Skeletal muscle satellite cell (primary cell): Measurements from ENCODE around the gene TM6SF1.
"Not testable (repeated sequence)": the region's sequence is repeated elsewhere in the genome, so short reads cannot be mapped to it uniquely, and the experiment has no call there.

Experiments used
- H3K27me3 ChIP-seq: 2 replicates; pipeline ENCODE4 v1.7.0; 2013; ENCODE audit warnings: low read length; ENCODE audit not compliant: control insufficient read depth, insufficient read depth
- H3K36me3 ChIP-seq: 2 replicates; pipeline ENCODE4 v1.7.0; 2013; ENCODE audit warnings: mild to moderate bottlenecking, control low read depth, low read length; ENCODE audit not compliant: insufficient read depth
- H3K4me1 ChIP-seq: 2 replicates; pipeline ENCODE4 v1.7.0; 2013; ENCODE audit warnings: low read length; ENCODE audit not compliant: control insufficient read depth, insufficient read depth
- H3K4me2 ChIP-seq: 2 replicates; pipeline ENCODE4 v1.7.0; 2013; ENCODE audit warnings: mild to moderate bottlenecking, low read length
- H3K4me3 ChIP-seq: 2 replicates; pipeline ENCODE4 v1.7.0; 2013; ENCODE audit warnings: low read length
- H3K9ac ChIP-seq: 2 replicates; pipeline ENCODE4 v1.7.0; 2013; ENCODE audit warnings: mild to moderate bottlenecking, low read depth, low read length, moderate library complexity
- H3K9me3 ChIP-seq: replicated peaks from 2 replicates; pipeline ENCODE4 v1.7.0; 2013; ENCODE audit warnings: mild to moderate bottlenecking, control low read depth, low read length

TM6SF1 gene

DNA sequence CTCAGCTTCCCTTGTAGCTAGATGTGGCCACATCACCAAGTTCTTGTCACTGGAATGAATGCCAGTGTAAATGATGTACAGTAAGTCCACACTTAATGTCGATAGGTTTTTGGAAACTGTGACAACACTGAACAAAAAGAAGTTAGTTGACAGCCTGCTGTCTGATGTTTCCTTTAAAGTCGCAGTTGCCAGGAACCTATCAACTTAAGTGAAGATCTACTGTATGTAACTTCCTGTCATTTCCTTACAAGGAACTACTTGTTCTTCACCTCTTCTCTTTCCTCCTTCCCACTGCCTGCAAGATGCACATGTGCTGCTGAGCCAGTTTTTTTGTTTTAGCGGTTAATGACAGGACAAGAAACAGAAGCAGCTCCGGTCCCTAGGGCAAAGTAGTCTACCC, 55.6 kb downstream of the TM6SF1 start:
- Histone ChIP-seq H3K4me1 (peaks cover 16% of the 10 kb centered on the region), H3K36me3 (no peaks in the 10 kb centered on the region), H3K9ac (no peak overlapping the region), H3K4me2 (no peak overlapping the region), H3K4me3 (no peak overlapping the region), H3K9me3 (no peaks in the 10 kb centered on the region), H3K27me3 (no peaks in the 10 kb centered on the region)

DNA sequence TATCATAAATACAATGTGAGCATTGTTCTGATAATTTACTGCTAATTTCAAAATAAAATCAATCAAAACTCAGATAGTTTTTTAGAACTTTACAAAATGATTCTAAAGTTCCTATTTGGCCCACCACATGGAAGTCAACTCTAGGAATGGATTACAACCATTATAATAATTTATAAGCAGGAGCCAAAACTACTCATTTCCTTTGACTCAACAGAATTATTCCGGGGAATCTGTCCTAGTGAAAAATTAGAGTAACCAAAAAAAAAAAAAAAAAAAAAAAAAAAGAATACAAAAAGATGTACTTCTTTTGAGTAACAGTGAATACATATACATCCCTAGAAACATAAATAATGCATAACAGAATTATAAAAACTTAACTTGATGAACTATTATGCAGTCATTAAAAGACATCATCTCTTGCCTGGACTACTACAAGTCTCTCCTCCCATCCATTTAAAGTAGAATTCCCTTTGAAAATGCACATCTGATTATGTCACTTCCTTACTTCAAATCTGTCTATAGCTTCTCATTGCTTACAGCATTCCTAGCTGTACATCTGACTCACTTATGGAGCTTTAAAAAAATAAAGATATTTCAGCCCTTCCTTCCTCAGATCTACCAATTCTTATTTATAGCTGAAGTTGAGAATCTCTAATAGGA, 56.8 kb downstream of the TM6SF1 start:
- Histone ChIP-seq H3K4me3 (no peak overlapping the region), H3K4me1 (peaks cover 16% of the 10 kb centered on the region), H3K27me3 (no peaks in the 10 kb centered on the region), H3K36me3 (no peaks in the 10 kb centered on the region), H3K4me2 (peak overlapping the region; percentile 15), H3K9ac (no peak overlapping the region), H3K9me3 (no peaks in the 10 kb centered on the region)

DNA sequence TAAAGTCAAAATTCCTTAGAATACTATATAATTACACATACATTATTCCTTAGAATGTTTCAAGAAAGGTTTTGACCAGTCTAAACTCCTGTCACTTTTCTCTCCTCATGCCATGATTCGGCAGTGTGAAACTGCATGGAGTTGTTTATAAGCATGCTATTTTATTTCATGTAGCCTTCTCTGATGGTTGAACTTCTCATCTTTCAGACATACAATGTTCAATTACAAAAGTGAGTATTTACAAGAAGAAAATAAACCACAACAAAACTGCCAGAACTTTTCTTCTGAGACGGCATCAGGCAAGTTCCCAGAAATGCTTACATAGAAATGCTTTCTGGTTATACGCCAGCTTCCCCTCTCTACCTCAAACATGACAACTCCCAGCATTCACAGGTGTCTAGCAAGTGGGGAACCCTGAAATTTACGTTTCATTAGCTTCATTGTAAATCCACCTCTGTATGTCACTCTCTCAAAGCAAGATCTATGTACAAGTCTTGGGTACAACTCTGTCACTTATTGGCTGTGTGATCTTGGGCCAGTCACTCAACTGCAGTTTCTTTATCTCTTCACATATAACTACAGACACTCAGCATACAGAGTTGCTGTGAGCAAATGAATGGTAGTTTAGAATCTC, 57.4 kb downstream of the TM6SF1 start:
- Histone ChIP-seq H3K4me3 (no peak overlapping the region), H3K36me3 (no peaks in the 10 kb centered on the region), H3K9me3 (no peaks in the 10 kb centered on the region), H3K4me1 (peaks cover 16% of the 10 kb centered on the region), H3K4me2 (no peak overlapping the region), H3K9ac (no peak overlapping the region), H3K27me3 (no peaks in the 10 kb centered on the region)

DNA sequence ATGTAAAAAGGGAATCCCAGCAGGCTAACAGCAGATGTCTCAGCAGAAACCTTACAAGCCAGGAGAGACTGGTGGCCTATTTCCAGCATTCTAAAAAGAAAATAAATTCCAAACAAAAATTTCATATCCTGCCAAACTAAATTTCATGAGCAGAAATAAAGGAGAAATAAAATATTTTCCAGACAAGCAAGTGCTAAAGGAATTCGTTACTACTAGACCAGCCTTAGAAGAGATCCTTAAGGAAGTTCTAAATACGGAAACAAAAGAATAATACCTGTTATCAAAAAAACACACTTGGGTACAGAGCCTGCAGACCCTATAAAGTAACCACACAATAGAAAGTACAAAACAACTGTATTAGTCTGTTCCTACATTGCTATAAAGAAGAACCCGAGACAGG, 58.8 kb downstream of the TM6SF1 start:
- H3K27me3 ChIP-seq: no peaks in the 10 kb centered on the region
- no peak overlapping the region for H3K4me3 ChIP-seq
- no peak overlapping the region for H3K9ac ChIP-seq
- no peak overlapping the region for H3K4me2 ChIP-seq
- H3K4me1 ChIP-seq: peaks cover 22% of the 10 kb centered on the region
- no peaks in the 10 kb centered on the region for H3K36me3 ChIP-seq
- H3K9me3 ChIP-seq: no peaks in the 10 kb centered on the region

DNA sequence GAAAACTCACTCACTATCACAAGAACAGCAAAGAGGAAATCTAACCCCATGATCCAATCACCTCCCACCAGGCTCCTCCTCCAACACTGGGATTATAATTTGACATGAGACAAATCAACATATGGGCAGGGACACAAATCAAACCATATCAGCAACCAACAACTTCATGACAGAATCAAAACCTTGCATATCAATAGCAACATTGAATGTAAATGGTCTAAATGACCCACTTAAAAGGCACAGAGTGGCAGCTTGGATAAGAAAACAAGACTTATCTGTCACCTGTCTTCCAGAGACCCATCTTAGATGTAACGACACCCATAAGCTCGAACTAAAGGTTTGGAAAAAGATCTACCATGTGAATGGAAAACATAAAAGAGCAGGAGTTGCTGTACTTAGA, 59.4 kb downstream of the TM6SF1 start:
- no peak overlapping the region for H3K9ac ChIP-seq
- no peaks in the 10 kb centered on the region for H3K27me3 ChIP-seq
- H3K36me3 ChIP-seq: no peaks in the 10 kb centered on the region
- no peaks in the 10 kb centered on the region for H3K9me3 ChIP-seq
- no peak overlapping the region for H3K4me2 ChIP-seq
- H3K4me1 ChIP-seq: peaks cover 22% of the 10 kb centered on the region
- no peak overlapping the region for H3K4me3 ChIP-seq

DNA sequence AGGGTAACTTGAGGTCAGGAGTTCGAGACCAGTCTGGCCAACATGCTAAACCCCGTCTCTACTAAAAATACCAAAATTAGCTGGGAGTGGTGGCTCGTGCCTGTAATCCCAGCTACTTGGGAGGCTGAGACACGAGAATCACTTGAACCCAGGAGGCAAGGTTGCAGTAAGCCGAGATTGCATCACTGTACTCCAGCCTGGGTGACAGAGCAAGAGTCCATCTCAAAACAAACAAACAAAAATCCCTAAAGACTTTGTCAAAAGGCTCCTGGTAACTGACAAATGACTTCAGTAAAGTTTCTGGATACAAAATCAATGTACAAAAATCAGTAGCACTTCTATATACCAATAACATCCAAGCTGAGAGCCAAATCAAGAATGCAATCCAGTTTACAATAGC, 62.1 kb downstream of the TM6SF1 start:
- peaks cover 14% of the 10 kb centered on the region for H3K4me1 ChIP-seq
- not testable (repeated sequence) for H3K36me3 ChIP-seq, H3K4me3 ChIP-seq, H3K27me3 ChIP-seq, H3K4me2 ChIP-seq, H3K9ac ChIP-seq, H3K9me3 ChIP-seq

DNA sequence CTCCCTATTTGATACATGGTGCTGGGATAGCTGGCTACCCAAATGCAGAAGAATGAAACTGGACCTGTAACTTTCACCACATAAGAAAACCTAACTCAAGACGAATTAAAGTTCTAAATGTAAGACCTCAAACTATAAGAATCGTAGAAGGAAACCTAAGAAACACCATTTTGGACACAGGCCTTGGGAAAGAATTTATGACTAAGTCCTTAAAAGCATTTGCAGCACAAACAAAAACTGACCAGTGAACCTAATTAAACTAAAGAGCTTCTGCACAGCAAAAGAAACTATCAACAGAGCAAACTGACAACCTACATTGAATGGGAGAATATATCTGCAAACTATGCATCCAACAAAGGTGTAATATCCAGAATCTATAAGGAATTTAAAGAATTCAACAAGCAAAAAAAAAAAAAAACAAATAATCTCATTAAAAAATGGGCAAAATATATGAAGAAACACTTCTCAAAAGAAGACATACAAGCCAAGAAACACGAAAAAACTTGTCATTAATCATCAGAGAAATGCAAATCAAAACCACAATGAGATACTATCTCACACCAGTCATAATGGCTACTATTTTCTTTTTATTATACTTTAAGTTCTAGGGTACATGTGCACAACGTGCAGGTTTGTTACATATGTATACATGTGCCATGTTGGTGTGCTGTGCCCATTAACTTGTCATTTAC, 63.2 kb downstream of the TM6SF1 start:
- Histone ChIP-seq H3K4me1 (peaks cover 6% of the 10 kb centered on the region), H3K27me3 (no peaks in the 10 kb centered on the region), H3K4me3 (no peak overlapping the region), H3K36me3 (no peaks in the 10 kb centered on the region), H3K4me2 (no peak overlapping the region), H3K9ac (no peak overlapping the region), H3K9me3 (no peaks in the 10 kb centered on the region)

DNA sequence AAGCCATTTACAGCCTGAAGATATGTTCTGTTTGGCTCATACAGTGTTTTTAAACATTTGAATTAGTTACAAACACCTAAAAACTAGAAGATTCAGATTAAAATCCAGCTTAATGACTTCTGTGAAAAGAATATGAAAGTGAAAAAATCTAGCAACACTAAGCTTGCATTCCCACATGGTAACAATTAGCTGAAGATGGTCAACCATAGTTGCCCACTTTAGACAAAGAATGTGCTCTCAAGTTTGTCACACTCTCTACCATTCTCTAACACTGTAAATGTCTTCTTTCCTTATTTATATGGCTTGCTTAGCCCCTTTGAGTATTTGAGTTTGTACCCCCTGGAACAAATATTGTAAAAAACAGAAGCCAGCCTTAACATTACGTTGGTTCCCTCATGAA, 67.4 kb downstream of the TM6SF1 start:
- Histone ChIP-seq H3K4me3 (no peak overlapping the region), H3K9ac (no peak overlapping the region), H3K4me2 (no peak overlapping the region), H3K9me3 (no peaks in the 10 kb centered on the region), H3K36me3 (no peaks in the 10 kb centered on the region), H3K4me1 (peaks cover 6% of the 10 kb centered on the region), H3K27me3 (no peaks in the 10 kb centered on the region)

DNA sequence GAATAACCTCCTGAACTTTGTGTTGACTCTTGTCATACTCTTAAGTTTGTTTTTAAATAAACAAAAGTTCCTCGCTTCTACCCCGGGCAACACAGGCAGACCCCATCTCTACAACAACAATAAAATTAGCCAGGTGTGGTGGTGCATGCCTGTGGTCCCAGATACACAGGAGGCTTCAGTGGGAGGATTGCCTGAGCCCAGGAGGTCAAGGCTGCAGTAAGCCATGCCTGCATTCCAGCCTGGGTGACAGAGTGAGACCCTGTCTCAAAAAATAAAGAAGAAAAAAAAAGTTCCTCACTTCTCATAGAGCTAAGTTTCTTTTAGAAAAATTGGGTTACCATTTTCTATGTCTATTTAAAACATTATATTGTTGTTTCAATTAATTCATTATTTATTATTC, 70.9 kb downstream of the TM6SF1 start:
- H3K36me3 ChIP-seq: no peaks in the 10 kb centered on the region
- H3K4me2 ChIP-seq: no peak overlapping the region
- H3K27me3 ChIP-seq: no peaks in the 10 kb centered on the region
- no peak overlapping the region for H3K9ac ChIP-seq
- no peaks in the 10 kb centered on the region for H3K9me3 ChIP-seq
- H3K4me1 ChIP-seq: no peaks in the 10 kb centered on the region
- no peak overlapping the region for H3K4me3 ChIP-seq

DNA sequence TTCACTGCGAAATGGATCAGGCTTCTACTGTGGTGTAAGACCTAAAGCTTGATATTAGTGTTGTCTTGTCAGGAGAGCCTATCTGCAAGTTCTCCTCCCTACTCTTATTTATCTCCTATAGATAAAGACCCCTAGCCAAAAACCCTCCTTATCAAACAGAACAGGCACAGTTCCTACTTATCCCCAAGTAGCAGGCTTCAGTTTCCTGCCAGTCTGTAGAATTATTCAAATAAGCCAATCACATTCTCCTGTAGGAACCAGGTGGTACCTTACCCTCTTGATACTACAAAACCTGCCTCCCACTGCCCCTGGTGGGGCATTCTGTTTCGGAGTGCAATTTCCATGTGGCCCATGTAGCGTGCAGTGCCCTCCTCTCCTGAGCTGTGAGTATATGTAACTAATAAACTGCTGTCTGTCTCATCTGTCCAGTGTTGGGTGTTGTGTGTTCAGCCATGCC, 71.5 kb downstream of the TM6SF1 start:
- Histone ChIP-seq H3K9me3 (no peaks in the 10 kb centered on the region), H3K27me3 (no peaks in the 10 kb centered on the region), H3K4me3 (no peak overlapping the region), H3K36me3 (no peaks in the 10 kb centered on the region), H3K4me1 (no peaks in the 10 kb centered on the region), H3K9ac (no peak overlapping the region), H3K4me2 (no peak overlapping the region)

DNA sequence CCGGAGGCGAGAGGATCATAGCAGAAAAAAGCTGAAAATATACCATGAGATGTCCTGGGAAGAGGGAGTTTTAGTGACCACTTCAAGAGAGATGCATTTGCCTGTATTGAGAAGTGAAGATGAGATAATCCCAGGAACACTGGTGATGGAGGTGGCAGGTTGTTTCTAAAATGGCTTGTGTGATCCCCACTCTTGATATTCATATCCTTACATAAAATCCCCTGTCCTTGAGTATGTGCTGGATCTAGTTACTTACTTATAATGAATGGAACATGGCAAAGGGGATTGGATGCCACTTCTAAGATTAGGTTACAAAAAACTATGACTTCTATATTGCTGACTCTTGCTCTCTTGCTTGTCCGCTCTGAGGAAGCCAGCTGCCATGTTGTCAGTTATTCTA, 78.1 kb downstream of the TM6SF1 start:
- no peak overlapping the region for H3K9ac ChIP-seq
- H3K9me3 ChIP-seq: no peaks in the 10 kb centered on the region
- no peak overlapping the region for H3K4me3 ChIP-seq
- H3K27me3 ChIP-seq: no peaks in the 10 kb centered on the region
- no peaks in the 10 kb centered on the region for H3K4me1 ChIP-seq
- H3K36me3 ChIP-seq: no peaks in the 10 kb centered on the region
- no peak overlapping the region for H3K4me2 ChIP-seq
